Measurements from ENCODE around the gene LIPT2. TPM values are rescaled to one million over a fixed set of nuclear protein-coding genes. Genes with fewer than 3 reads are reported as not detected.

The LIPT2 gene
- polyA plus RNA-seq, 1 donor from 2014 or later: 11.3 TPM

DNA sequence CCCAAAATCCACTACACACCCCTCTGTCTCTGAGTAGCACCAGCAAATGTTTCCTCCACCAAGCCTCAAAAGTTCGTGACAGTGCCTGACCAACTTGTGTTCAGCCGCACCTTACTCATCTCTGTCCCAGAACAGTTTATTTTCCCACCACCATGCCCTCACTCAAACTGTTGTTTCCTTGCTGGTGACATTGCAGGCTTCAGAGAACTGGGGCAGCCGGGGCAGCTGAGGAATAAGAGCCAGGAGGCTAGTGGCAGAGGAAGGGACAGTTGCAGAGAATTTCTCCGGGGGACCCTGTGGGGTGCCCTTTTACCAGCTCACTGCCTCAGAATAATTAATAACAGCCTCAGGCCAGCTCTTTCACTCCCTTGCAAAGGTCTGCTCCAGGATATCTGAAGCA is 25.5 kb downstream of the LIPT2 start:
- Histone ChIP-seq H4K20me1 (ENCODE audit: insufficient read depth) (no peaks in the 10 kb centered on the region), H3K36me3 (ENCODE audit: insufficient read depth, low read length) (no peaks in the 10 kb centered on the region), H3K9me3 (ENCODE audit: low read length) (no peaks in the 10 kb centered on the region), H2AFZ (ENCODE audit: low read depth, low read length) (no peak overlapping the region), H3K9ac (ENCODE audit: low read length) (no peak overlapping the region), H3K9me2 (ENCODE audit: insufficient read depth, low read length) (no peaks in the 10 kb centered on the region), H3K27me3 (ENCODE audit: insufficient read depth, low read depth, low read length) (no peaks in the 10 kb centered on the region), H3F3A (ENCODE audit: insufficient read depth, low read length, poor library complexity, severe bottlenecking) (no peaks in the 10 kb centered on the region), H3K27ac (ENCODE audit: low read length) (no peak overlapping the region), H3K4me2 (ENCODE audit: low read length) (no peak overlapping the region), H3K4me3 (ENCODE audit: low read length) (no peak overlapping the region), H3K79me2 (replicated peaks; ENCODE audit: insufficient read depth, low read length) (no peaks in the 10 kb centered on the region)
- TF ChIP-seq SMC3 (conservative IDR thresholded peaks at IDR 0.05; ENCODE audit: poor library complexity) (no peak), MXI1 (conservative IDR thresholded peaks at IDR 0.05; ENCODE audit: poor library complexity, severe bottlenecking) (no peak), POLR2AphosphoS5 (IDR thresholded peaks at IDR 0.05) (no peak), TAF1 (IDR thresholded peaks at IDR 0.05; ENCODE audit: low read depth) (no peak), RAD21 (conservative IDR thresholded peaks at IDR 0.05) (no peak)
- TF ChIP-seq, protein P1, sequence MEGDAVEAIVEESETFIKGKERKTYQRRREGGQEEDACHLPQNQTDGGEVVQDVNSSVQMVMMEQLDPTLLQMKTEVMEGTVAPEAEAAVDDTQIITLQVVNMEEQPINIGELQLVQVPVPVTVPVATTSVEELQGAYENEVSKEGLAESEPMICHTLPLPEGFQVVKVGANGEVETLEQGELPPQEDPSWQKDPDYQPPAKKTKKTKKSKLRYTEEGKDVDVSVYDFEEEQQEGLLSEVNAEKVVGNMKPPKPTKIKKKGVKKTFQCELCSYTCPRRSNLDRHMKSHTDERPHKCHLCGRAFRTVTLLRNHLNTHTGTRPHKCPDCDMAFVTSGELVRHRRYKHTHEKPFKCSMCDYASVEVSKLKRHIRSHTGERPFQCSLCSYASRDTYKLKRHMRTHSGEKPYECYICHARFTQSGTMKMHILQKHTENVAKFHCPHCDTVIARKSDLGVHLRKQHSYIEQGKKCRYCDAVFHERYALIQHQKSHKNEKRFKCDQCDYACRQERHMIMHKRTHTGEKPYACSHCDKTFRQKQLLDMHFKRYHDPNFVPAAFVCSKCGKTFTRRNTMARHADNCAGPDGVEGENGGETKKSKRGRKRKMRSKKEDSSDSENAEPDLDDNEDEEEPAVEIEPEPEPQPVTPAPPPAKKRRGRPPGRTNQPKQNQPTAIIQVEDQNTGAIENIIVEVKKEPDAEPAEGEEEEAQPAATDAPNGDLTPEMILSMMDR (IDR thresholded peaks at IDR 0.05; ENCODE audit: poor library complexity, severe bottlenecking): no peak

- no peak within 1 kb of the TSS for H3K27ac ChIP-seq (ENCODE audit: low read length)
- H3K4me2 ChIP-seq (ENCODE audit: low read length): no peak within 1 kb of the TSS
- H3K79me2 ChIP-seq (replicated peaks; ENCODE audit: insufficient read depth, low read length): no peaks in the 10 kb centered on the region
- H4K20me1 ChIP-seq (ENCODE audit: insufficient read depth): no peaks in the 10 kb centered on the region
- no peaks in the 10 kb centered on the region for H3K36me3 ChIP-seq (ENCODE audit: insufficient read depth, low read length)
- no peaks in the 10 kb centered on the region for H3K9me2 ChIP-seq (ENCODE audit: insufficient read depth, low read length)
- H3K9ac ChIP-seq (ENCODE audit: low read length): no peak within 1 kb of the TSS
- H3K27me3 ChIP-seq (ENCODE audit: insufficient read depth, low read depth, low read length): no peaks in the 10 kb centered on the region
- H2AFZ ChIP-seq (ENCODE audit: low read depth, low read length): no peak within 1 kb of the TSS
- no peaks in the 10 kb centered on the region for H3K9me3 ChIP-seq (ENCODE audit: low read length)
- TF ChIP-seq POLR2AphosphoS5 (IDR thresholded peaks at IDR 0.05) (no peak), RAD21 (conservative IDR thresholded peaks at IDR 0.05) (no peak), SMC3 (conservative IDR thresholded peaks at IDR 0.05; ENCODE audit: poor library complexity) (no peak), REST (IDR thresholded peaks at IDR 0.05; ENCODE audit: borderline replicate concordance) (no peak), EZH2 (IDR thresholded peaks at IDR 0.05; ENCODE audit: borderline replicate concordance, insufficient read depth, low read length, poor library complexity, severe bottlenecking) (no peak), TAF1 (IDR thresholded peaks at IDR 0.05; ENCODE audit: low read depth) (no peak)
- TF ChIP-seq, protein P1 (IDR thresholded peaks at IDR 0.05; ENCODE audit: poor library complexity, severe bottlenecking): no peak
- H3K4me3 ChIP-seq (ENCODE audit: low read length): no peak within 1 kb of the TSS
- no peaks in the 10 kb centered on the region for H3F3A ChIP-seq (ENCODE audit: insufficient read depth, low read length, poor library complexity, severe bottlenecking)
These were observed 26.3 kb downstream of the LIPT2 start, which contains the start of gene KCNE3 for GRCh38 chr11:74466916-74467885. Gene KCNE3, minus strand, starts transcription at chr11:74467549. Its CDS starts 9,986 bp downstream, at chr11:74457563.

Measured in neural cell (in vitro differentiated cells).